ENCODE data around the gene KCNK5.

GRCh38 chr6:39236742-39237141 lies 7.5 kb upstream of the KCNK5 start:
- TF ChIP-seq EZH2 (IDR thresholded peaks at IDR 0.05): no peak
- TF ChIP-seq POLR2AphosphoS5 (IDR thresholded peaks at IDR 0.05; ENCODE audit: borderline replicate concordance, low read depth, low read length): no peak
